WTC11 (cell line): ENCODE data around the gene ANO10. TPM values are rescaled to one million over a fixed set of nuclear protein-coding genes. Genes with fewer than 3 reads are reported as not detected.

Experiments
- ATAC-seq: fragments of 200-7000 bp; cut with Tn5 transposase; 2 replicates; pipeline ENCODE4 v1.10.0; 2021; ENCODE audit warnings: mild to moderate bottlenecking, moderate library complexity
- CTCF ChIA-PET: fragments of 300-600 bp; sonication (Branson Sonifier 250); formaldehyde crosslinking; loops from one replicate; lab custom pipeline; 2021; ENCODE audit warnings: antibody characterized with exemption; lab: Charles Lee
- POLR2A ChIA-PET: fragments of 350-600 bp; sonication (Branson Sonifier 250); formaldehyde crosslinking; loops from one replicate; lab custom pipeline; 2021; ENCODE audit warnings: antibody characterized with exemption; lab: Charles Lee
- DNase-seq: peaks from one replicate; pipeline ENCODE4 v3.0.0; 2021; ENCODE audit warnings: low spot score
- H3K27ac Mint-ChIP-seq: 2 replicates; pipeline ENCODE4 v1.8.0; 2021; ENCODE audit warnings: mixed read lengths
- H3K27me3 Mint-ChIP-seq: 2 replicates; pipeline ENCODE4 v1.8.0; 2021; ENCODE audit warnings: low read depth, mild to moderate bottlenecking, moderate library complexity, mixed read lengths
- H3K36me3 Mint-ChIP-seq: 2 replicates; pipeline ENCODE4 v1.8.0; 2021; ENCODE audit warnings: mixed read lengths
- H3K4me1 Mint-ChIP-seq: 2 replicates; pipeline ENCODE4 v1.8.0; 2022; ENCODE audit warnings: mixed read lengths
- H3K4me3 Mint-ChIP-seq: 2 replicates; pipeline ENCODE4 v1.8.0; 2021; ENCODE audit warnings: mild to moderate bottlenecking, moderate library complexity, mixed read lengths
- H3K9me3 Mint-ChIP-seq: 2 replicates; pipeline ENCODE4 v1.8.0; 2021; ENCODE audit warnings: mixed read lengths
- ATF1 ChIP-seq: sonication (generic); formaldehyde crosslinking; IDR thresholded peaks from 2 replicates; pipeline ENCODE4 v1.8.1; 2023; ENCODE audit warnings: mild to moderate bottlenecking, moderate library complexity, missing genetic modification reagents
- CREB1 ChIP-seq: sonication (generic); formaldehyde crosslinking; IDR thresholded peaks from 2 replicates; pipeline ENCODE4 v1.8.0; 2023; ENCODE audit warnings: mild to moderate bottlenecking, missing genetic modification reagents
- ETV6 ChIP-seq: sonication (generic); formaldehyde crosslinking; IDR thresholded peaks from 2 replicates; pipeline ENCODE4 v1.8.1; 2022; ENCODE audit warnings: mild to moderate bottlenecking, missing genetic modification reagents
- MXD4 ChIP-seq: fragments of 250-450 bp; sonication (Bioruptor Pico); IDR thresholded peaks from 2 replicates; pipeline ENCODE4 v1.8.0; 2021; ENCODE audit warnings: mild to moderate bottlenecking, moderate library complexity, borderline replicate concordance
- NR1H2 ChIP-seq: sonication (generic); formaldehyde crosslinking; IDR thresholded peaks from 2 replicates; pipeline ENCODE4 v1.9.0; 2021; ENCODE audit warnings: mild to moderate bottlenecking, moderate library complexity, missing genetic modification reagents
- NR2C2 ChIP-seq: sonication (generic); formaldehyde crosslinking; IDR thresholded peaks from 2 replicates; pipeline ENCODE4 v1.8.0; 2022; ENCODE audit warnings: mild to moderate bottlenecking, missing genetic modification reagents
- TP53 ChIP-seq: sonication (generic); formaldehyde crosslinking; IDR thresholded peaks from 2 replicates; pipeline ENCODE4 v1.8.1; 2023; ENCODE audit warnings: mild to moderate bottlenecking, missing genetic modification reagents
- ZNF121 ChIP-seq: sonication (generic); formaldehyde crosslinking; IDR thresholded peaks from 2 replicates; pipeline ENCODE4 v1.8.0; 2023; ENCODE audit warnings: missing genetic modification reagents
- ZNF416 ChIP-seq: fragments of 250-450 bp; sonication (Bioruptor Pico); IDR thresholded peaks from 2 replicates; pipeline ENCODE4 v1.9.0; 2021; ENCODE audit warnings: mild to moderate bottlenecking, inconsistent platforms
- total RNA-seq: library from RNA; stranded (reverse); gene quantifications from 3 replicates; pipeline ENCODE4 v1.2.3, GENCODE V29; 2021
- TF ChIP-seq, protein P1 (sequence below): sonication (generic); formaldehyde crosslinking; conservative IDR thresholded peaks from 2 replicates; pipeline ENCODE4 v1.8.1; 2022; ENCODE audit warnings: mild to moderate bottlenecking, missing genetic modification reagents
- TF ChIP-seq, protein P2 (sequence below): sonication (generic); formaldehyde crosslinking; IDR thresholded peaks from 2 replicates; pipeline ENCODE4 v1.8.0; 2022; ENCODE audit warnings: mild to moderate bottlenecking, missing genetic modification reagents
- TF ChIP-seq, protein P3 (sequence below): sonication (generic); formaldehyde crosslinking; IDR thresholded peaks from 2 replicates; pipeline ENCODE4 v1.8.1; 2022; ENCODE audit warnings: mild to moderate bottlenecking, missing genetic modification reagents, moderate library complexity, borderline replicate concordance
- TF ChIP-seq, protein P4 (sequence below): fragments of 250-450 bp; sonication (Bioruptor Pico); IDR thresholded peaks from 2 replicates; pipeline ENCODE4 v1.9.0; 2021; ENCODE audit warnings: mild to moderate bottlenecking
- TF ChIP-seq, protein P5 (sequence below): fragments of 250-450 bp; sonication (Bioruptor Pico); IDR thresholded peaks from 2 replicates; pipeline ENCODE4 v2.1.2; 2022; ENCODE audit warnings: mild to moderate bottlenecking, moderate library complexity
- TF ChIP-seq, protein P6 (sequence below): sonication (generic); formaldehyde crosslinking; IDR thresholded peaks from 2 replicates; pipeline ENCODE4 v1.8.0; 2023; ENCODE audit warnings: missing genetic modification reagents, mild to moderate bottlenecking, borderline replicate concordance

The ANO10 gene
- total RNA-seq, 1 experiment from 2014 or later: 35.1 TPM

DNA sequence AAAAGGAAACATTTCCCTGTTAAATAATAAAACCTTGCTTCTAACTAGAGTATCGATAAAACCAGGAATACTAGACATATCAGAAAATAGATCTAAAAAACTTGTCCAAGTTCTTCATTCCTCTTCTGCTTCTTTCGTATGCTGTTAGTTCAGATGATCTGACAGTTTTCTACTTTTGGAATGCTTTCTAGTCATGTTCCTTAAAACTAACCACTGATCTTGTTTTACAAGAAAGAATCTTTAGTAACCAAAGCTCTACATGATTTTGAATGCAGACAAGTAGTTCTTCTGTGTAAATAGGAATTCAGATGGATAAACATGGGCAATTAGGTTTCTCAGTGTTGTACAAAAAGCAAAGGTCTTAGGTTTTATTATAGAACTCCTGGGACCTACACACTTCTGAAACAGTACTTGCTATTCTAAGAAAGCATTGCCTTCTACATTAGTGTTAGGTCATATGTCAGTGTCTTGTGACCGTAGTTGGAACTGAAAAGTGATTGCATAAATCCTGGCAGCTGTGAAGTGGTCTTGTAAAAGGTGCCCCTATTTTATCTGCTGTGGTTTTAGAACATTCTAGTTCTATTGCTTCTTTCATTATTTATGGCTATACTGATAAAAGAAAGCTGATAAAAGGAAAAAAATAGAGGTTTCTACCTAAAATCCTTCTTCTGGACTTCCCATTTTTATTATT lies 294.8 kb downstream of the ANO10 start:
- TF ChIP-seq ETV6 (no peak), NR1H2 (CRISPR knock-in tag) (no peak), MXD4 (CRISPR knock-in tag) (no peak), NR2C2 (CRISPR knock-in tag) (no peak), ZNF121 (no peak)
- TF ChIP-seq, protein P1, sequence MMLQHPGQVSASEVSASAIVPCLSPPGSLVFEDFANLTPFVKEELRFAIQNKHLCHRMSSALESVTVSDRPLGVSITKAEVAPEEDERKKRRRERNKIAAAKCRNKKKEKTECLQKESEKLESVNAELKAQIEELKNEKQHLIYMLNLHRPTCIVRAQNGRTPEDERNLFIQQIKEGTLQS (CRISPR knock-in tag): no peak
- TF ChIP-seq, protein P2, sequence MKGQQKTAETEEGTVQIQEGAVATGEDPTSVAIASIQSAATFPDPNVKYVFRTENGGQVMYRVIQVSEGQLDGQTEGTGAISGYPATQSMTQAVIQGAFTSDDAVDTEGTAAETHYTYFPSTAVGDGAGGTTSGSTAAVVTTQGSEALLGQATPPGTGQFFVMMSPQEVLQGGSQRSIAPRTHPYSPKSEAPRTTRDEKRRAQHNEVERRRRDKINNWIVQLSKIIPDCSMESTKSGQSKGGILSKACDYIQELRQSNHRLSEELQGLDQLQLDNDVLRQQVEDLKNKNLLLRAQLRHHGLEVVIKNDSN (CRISPR knock-in tag): no peak
- Mint-ChIP-seq H3K27me3 (no peaks in the 10 kb centered on the region), H3K9me3 (peaks cover 9% of the 10 kb centered on the region), H3K36me3 (peaks cover 4% of the 10 kb centered on the region; the same call in 1 of the 2 replicates), H3K4me1 (no peaks in the 10 kb centered on the region; the same call in 1 of the 2 replicates), H3K4me3 (no peak overlapping the region), H3K27ac (no peak overlapping the region)
- ATAC-seq: no peak
- POLR2A ChIA-PET: no interaction called here
- DNase-seq: no peak
- CTCF ChIA-PET: interaction anchor here (0.8 kb wide), 1 partner anchor 339 kb away, joined by 3 read pairs; no protein-coding TSS in a partner anchor

DNA sequence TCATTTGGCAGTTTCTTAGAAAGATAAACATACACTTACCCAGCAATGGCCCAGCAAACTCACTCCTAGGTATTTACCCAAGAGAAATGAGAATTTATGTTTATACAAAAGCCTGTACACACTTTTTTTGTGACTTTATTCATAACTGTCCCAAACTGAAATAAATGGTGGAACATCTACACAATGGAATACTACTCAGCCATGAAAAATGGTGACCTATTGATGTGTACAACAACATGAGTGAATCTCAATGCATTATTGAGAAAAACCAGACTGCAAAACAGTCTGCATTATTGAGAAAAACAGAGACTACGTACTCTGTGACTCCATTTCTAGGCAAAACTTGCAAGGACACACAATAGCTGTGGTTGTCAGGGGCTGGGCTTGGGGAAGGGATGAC lies 298.3 kb downstream of the ANO10 start:
- ChIA-PET POLR2A (no interaction called here), CTCF (no interaction called here)
- DNase-seq (no peak), ATAC-seq (no peak)
- Mint-ChIP-seq H3K36me3 (peaks cover 4% of the 10 kb centered on the region; the same call in 1 of the 2 replicates), H3K27ac (no peak overlapping the region), H3K4me1 (peaks cover 11% of the 10 kb centered on the region), H3K4me3 (no peak overlapping the region), H3K27me3 (no peaks in the 10 kb centered on the region)
- TF ChIP-seq, protein P3, sequence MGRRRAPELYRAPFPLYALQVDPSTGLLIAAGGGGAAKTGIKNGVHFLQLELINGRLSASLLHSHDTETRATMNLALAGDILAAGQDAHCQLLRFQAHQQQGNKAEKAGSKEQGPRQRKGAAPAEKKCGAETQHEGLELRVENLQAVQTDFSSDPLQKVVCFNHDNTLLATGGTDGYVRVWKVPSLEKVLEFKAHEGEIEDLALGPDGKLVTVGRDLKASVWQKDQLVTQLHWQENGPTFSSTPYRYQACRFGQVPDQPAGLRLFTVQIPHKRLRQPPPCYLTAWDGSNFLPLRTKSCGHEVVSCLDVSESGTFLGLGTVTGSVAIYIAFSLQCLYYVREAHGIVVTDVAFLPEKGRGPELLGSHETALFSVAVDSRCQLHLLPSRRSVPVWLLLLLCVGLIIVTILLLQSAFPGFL (CRISPR knock-in tag): no peak
- TF ChIP-seq, protein P4, sequence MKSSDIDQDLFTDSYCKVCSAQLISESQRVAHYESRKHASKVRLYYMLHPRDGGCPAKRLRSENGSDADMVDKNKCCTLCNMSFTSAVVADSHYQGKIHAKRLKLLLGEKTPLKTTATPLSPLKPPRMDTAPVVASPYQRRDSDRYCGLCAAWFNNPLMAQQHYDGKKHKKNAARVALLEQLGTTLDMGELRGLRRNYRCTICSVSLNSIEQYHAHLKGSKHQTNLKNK (CRISPR knock-in tag): no peak
- TF ChIP-seq ZNF416 (no peak), CREB1 (CRISPR knock-in tag) (no peak), MXD4 (CRISPR knock-in tag) (no peak), ATF1 (CRISPR knock-in tag) (no peak), TP53 (CRISPR knock-in tag) (no peak)
- TF ChIP-seq, protein P5, sequence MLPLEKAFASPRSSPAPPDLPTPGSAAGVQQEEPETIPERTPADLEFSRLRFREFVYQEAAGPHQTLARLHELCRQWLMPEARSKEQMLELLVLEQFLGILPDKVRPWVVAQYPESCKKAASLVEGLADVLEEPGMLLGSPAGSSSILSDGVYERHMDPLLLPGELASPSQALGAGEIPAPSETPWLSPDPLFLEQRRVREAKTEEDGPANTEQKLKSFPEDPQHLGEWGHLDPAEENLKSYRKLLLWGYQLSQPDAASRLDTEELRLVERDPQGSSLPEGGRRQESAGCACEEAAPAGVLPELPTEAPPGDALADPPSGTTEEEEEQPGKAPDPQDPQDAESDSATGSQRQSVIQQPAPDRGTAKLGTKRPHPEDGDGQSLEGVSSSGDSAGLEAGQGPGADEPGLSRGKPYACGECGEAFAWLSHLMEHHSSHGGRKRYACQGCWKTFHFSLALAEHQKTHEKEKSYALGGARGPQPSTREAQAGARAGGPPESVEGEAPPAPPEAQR: no peak
- TF ChIP-seq, protein P6, sequence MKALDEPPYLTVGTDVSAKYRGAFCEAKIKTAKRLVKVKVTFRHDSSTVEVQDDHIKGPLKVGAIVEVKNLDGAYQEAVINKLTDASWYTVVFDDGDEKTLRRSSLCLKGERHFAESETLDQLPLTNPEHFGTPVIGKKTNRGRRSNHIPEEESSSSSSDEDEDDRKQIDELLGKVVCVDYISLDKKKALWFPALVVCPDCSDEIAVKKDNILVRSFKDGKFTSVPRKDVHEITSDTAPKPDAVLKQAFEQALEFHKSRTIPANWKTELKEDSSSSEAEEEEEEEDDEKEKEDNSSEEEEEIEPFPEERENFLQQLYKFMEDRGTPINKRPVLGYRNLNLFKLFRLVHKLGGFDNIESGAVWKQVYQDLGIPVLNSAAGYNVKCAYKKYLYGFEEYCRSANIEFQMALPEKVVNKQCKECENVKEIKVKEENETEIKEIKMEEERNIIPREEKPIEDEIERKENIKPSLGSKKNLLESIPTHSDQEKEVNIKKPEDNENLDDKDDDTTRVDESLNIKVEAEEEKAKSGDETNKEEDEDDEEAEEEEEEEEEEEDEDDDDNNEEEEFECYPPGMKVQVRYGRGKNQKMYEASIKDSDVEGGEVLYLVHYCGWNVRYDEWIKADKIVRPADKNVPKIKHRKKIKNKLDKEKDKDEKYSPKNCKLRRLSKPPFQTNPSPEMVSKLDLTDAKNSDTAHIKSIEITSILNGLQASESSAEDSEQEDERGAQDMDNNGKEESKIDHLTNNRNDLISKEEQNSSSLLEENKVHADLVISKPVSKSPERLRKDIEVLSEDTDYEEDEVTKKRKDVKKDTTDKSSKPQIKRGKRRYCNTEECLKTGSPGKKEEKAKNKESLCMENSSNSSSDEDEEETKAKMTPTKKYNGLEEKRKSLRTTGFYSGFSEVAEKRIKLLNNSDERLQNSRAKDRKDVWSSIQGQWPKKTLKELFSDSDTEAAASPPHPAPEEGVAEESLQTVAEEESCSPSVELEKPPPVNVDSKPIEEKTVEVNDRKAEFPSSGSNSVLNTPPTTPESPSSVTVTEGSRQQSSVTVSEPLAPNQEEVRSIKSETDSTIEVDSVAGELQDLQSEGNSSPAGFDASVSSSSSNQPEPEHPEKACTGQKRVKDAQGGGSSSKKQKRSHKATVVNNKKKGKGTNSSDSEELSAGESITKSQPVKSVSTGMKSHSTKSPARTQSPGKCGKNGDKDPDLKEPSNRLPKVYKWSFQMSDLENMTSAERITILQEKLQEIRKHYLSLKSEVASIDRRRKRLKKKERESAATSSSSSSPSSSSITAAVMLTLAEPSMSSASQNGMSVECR (CRISPR knock-in tag): no peak
- TF ChIP-seq, all 79 proteins: peak for 0
- peaks cover 4% of the 10 kb centered on the region for H3K9me3 Mint-ChIP-seq
